ENCODE data around the gene GGTA1.
"Not testable (repeated sequence)": the region's sequence is repeated elsewhere in the genome, so short reads cannot be mapped to it uniquely, and the experiment has no call there.

DNA sequence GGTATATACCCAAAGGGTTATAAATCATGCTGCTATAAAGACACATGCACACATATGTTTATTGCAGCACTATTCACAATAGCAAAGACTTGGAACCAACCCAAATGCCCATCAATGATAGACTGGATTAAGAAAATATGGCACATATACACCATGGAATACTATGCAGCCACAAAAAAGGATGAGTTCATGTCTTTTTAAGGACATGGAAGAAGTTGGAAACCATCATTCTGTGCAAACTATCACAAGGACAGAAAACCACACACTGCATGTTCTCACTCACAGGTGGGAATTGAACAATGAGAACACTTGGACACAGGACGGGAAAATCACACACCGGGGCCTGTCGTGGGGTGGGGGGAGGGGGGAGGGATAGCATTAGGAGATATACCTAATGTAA, 62.6 kb downstream of the GGTA1 start:
- TF ChIP-seq POLR2AphosphoS5 (IDR thresholded peaks at IDR 0.05; ENCODE audit: low read depth, low read length); POLR2A (IDR thresholded peaks at IDR 0.05; ENCODE audit: low read depth, low read length); TAF1 (IDR thresholded peaks at IDR 0.05; ENCODE audit: borderline replicate concordance, low read depth, low read length): not testable (repeated sequence)
